ENCODE measurements around the gene C1RL. TPM values are rescaled to one million over a fixed set of nuclear protein-coding genes. Genes with fewer than 3 reads are reported as not detected.

C1RL gene, protein sequence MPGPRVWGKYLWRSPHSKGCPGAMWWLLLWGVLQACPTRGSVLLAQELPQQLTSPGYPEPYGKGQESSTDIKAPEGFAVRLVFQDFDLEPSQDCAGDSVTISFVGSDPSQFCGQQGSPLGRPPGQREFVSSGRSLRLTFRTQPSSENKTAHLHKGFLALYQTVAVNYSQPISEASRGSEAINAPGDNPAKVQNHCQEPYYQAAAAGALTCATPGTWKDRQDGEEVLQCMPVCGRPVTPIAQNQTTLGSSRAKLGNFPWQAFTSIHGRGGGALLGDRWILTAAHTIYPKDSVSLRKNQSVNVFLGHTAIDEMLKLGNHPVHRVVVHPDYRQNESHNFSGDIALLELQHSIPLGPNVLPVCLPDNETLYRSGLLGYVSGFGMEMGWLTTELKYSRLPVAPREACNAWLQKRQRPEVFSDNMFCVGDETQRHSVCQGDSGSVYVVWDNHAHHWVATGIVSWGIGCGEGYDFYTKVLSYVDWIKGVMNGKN
- 4.6 TPM for total RNA-seq

GRCh38 chr12:7108796-7109571 is at the start of gene C1RL:
C1RL (minus strand) TSS chr12:7109214; CDS start chr12:7109180, 34 bp downstream.

GRCh38 chr12:7129872-7130691 is 21.1 kb upstream of the C1RL start, which contains the start of gene CLSTN3:
CLSTN3 (plus strand) TSS chr12:7130371; CDS start chr12:7130649, 278 bp downstream.

DNA sequence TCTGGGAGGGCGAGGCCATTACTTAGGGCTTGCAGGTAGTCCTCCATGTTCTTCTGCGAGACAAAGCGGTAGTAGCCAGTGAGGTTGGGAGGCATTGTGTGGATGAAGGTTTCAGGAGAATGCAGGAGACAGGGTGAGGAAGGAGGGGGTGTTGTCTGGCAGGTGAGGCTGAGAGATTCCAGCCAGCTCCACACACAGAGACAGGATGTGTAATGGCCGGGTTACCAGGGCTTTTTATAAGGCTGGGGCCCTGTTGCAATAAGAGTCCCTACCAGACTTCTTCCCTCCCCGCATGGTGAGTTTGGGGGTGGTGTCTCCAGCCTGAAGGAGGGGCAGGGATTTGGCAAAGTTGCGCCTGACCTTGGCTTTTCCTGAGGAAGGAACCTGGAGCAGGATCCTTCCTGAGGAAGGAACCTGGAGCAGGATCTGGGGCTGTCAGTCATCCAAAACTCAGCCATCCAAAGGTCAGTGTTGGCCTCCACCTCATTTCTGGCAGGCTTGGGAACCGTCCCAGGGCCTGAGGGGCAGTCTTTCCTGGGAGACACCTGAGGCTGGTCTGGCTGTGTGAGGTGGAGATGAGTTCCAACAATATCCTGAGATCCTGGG is 19.8 kb upstream of the C1RL start, which contains the start of gene RBP5:
Gene RBP5, minus strand, starts transcription at position 209 of the 606 bp plus-strand sequence. Its CDS starts 114 bp downstream, at position 95.

DNA sequence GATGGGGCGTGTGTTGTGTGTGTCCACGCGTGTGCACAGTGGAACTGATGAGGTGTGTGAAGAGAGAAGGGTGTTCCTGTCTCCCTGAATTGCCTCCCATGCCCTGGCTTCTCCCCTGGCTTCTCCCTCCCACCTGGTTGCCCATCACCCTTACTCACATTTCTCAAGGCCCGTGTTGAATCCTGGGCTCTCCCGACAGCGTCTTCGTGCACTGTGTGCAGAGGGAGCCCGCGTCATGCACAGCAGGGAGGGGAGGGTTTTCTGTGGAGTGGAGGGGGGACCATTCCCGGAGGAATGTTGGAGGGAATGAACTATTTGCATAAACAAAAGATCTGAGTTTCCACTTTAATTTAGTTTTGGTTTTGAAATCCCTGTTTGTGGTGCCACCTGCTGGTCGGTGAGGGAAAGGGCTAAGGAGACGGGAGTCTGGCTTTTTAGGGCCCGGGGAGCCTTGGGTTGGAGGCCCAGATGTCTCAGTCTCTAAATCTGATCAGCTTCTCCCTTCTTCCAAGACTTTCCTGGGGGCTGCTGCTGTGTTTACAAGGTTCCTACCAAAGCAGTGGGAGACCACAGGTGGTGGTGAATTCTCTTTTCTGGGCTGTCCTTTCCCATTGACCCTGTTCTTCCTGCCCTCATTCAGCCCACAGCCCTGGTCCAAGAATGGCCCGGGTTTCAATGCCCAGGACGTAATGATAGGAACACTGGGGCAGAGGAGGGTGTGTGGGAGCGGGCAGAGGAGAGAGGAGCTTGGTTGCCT is 16.6 kb downstream of the C1RL start, which contains the start of gene C1R:
Gene C1R, minus strand, starts transcription at position 217 of the 757 bp plus-strand sequence. Its CDS starts 57 bp downstream, at position 160.

GRCh38 chr12:7060353-7060954 is 48.6 kb downstream of the C1RL start, which contains the start of gene C1S:
C1S (plus strand) TSS chr12:7060718; CDS start chr12:7061913, 1,195 bp downstream.

Small RNA genes within 50 kb of the gene (small RNA-seq; reads per million reads assigned to genes)
- not detected for gene RNU6-485P

Other genes starting within 250 kb of the C1RL start
- 349 TPM for gene TPI1, start 241.7 kb downstream of the C1RL start, total RNA-seq
- 2.3 TPM for gene SPSB2, start 235.9 kb downstream of the C1RL start, total RNA-seq
- gene LRRC23, start 204.4 kb downstream of the C1RL start, total RNA-seq, result 27.7 TPM
- 308 TPM for gene ENO2, start 194.6 kb downstream of the C1RL start, total RNA-seq
- 13.1 TPM for gene ATN1, start 181.3 kb downstream of the C1RL start, total RNA-seq
- gene RNU7-1, start 165.4 kb downstream of the C1RL start, total RNA-seq, result not detected
- 203 TPM for gene C12orf57, start 165.2 kb downstream of the C1RL start, total RNA-seq
- gene PTPN6, start 157.9 kb downstream of the C1RL start, total RNA-seq, result 5.8 TPM
- gene PHB2, start 138.6 kb downstream of the C1RL start, total RNA-seq, result 100 TPM
- 20.8 TPM for gene EMG1, start 138.3 kb downstream of the C1RL start, total RNA-seq
- 13.8 TPM for gene LPCAT3, start 90.7 kb downstream of the C1RL start, total RNA-seq
- 13.1 TPM for gene C1S, start 48.5 kb downstream of the C1RL start, total RNA-seq
- 6.7 TPM for gene C1R, start 16.8 kb downstream of the C1RL start, total RNA-seq
- 0.46 TPM for gene RBP5, start 19.7 kb upstream of the C1RL start, total RNA-seq
- gene CLSTN3, start 21.2 kb upstream of the C1RL start, total RNA-seq, result 184 TPM
- 58.1 TPM for gene PEX5, start 80.5 kb upstream of the C1RL start, total RNA-seq
- not detected for gene ACSM4, start 194.9 kb upstream of the C1RL start, total RNA-seq